Adrenal gland (tissue), 12 donors: ENCODE data around the gene DIAPH1. TPM values are rescaled to one million over a fixed set of nuclear protein-coding genes. Genes with fewer than 3 reads are reported as not detected.
A peak's percentile ranks its signal among the peaks of the same experiment; 100 is the strongest.

Source experiments
- DNase-seq, 7 donors: peaks; one replicate each; pipeline ENCODE4 v3.0.0-alpha.2; 2019 to 2020
- H3K27ac ChIP-seq, 5 donors: fragments of 200-600 bp; sonication (generic) in 4 of 5; 1 replicate in 3 of 5; 2 replicates in 2 of 5; pipeline versions ENCODE4 v1.5.1 to v1.8.0; 2016 to 2020; ENCODE audit warnings: mild to moderate bottlenecking in 1 of 5
- H3K27me3 ChIP-seq: fragments of 200-600 bp; 2 replicates; pipeline ENCODE4 v1.8.0; 2021
- H3K36me3 ChIP-seq, 2 donors: fragments of 200-600 bp; replicated peaks in 1 of 2; 1 replicate in 1 of 2; 2 replicates in 1 of 2; pipeline versions ENCODE4 v1.5.1 to v1.8.0; 2018 to 2022
- H3K4me1 ChIP-seq, 2 donors: fragments of 200-600 bp; replicated peaks in 1 of 2; 1 replicate in 1 of 2; 2 replicates in 1 of 2; pipeline versions ENCODE4 v1.5.1 to v1.8.0; 2018 to 2021
- H3K4me3 ChIP-seq, 4 donors: fragments of 200-600 bp; sonication (generic) in 3 of 4; one replicate each; pipeline ENCODE4 v1.5.1; 2016 to 2018
- H3K9me3 ChIP-seq, 3 donors: fragments of 200-600 bp; sonication (generic) in 1 of 3; replicated peaks in 1 of 3; 1 replicate in 2 of 3; 2 replicates in 1 of 3; pipeline versions ENCODE4 v1.5.1 to v1.8.0; 2016 to 2021
- POLR2A ChIP-seq, 2 donors: fragments of 450-650 bp; IDR thresholded peaks; one replicate each; pipeline ENCODE4 v1.6.1; 2017; ENCODE audit warnings: antibody characterized with exemption in 2 of 2, mild to moderate bottlenecking in 2 of 2, moderate library complexity in 1 of 2
- WGBS, 4 donors: extraction: QIAGEN DNeasy Blood & Tissue Kit in 2 of 4; methylation state at CpG; one replicate each; pipeline versions ENCODE4 v1.1.5 to v1.1.7; 2013 to 2017; 5-methylcytosine and 5-hydroxymethylcytosine counted together
- intact Hi-C, 2 donors: fragments of 100-400 bp; cut with DNase I; formaldehyde crosslinking; loops; one replicate each; pipeline versions ENCODE4 v1.14.1 to v1.15.0; 2022 to 2023
- polyA plus RNA-seq, 3 donors: library from polyadenylated mRNA; stranded (reverse); fragments of 200-250 nt in 2 of 3; fragments of 350-450 nt in 1 of 3; fragmentation: Illumina TruSeq in 1 of 3; extraction: RNeasy Lipid Tissue Mini Kit (QIAGEN cat#74804) in 1 of 3; gene quantifications; one replicate each; pipeline ENCODE4 v1.2.3, GENCODE V29; 2013 to 2014
- total RNA-seq, 9 donors: library from RNA; depleted of rRNA in 4 of 9; stranded (reverse); fragments of >200 nt in 4 of 9; fragments of 120-200 nt in 1 of 9; fragmentation: NEBNext Ultra II Directional in 1 of 9; extraction: Animal tissue kit (Norgen Biotek cat#: 25700) in 1 of 9; gene quantifications; one replicate each; pipeline versions ENCODE4 v1.1.0 to v1.2.4, GENCODE V29; 2013 to 2023
- TF ChIP-seq, protein P1 (sequence below), 6 experiments: fragments of 450-650 bp in 4 of 6; fragments of 200-600 bp in 2 of 6; sonication (generic) in 1 of 6; IDR thresholded peaks; 1 replicate in 5 of 6; 2 replicates in 1 of 6; pipeline versions ENCODE4 v1.5.1 to v1.8.0; 2016 to 2021; ENCODE audit warnings: antibody characterized with exemption in 6 of 6, mild to moderate bottlenecking in 2 of 6, moderate library complexity in 1 of 6
- donor health status: healthy with polysubstance abuse.
- donor health status: Bipolar disorder and iron deficiency.
- donor health status: DM: yes; HTN: yes; CAD: no.
- donor health status: DM: no; HTN: no; CAD: no.
- donor health status: DM: no; HTN: no; CAD: no.
- donor health status: DM: yes; HTN: yes; CAD: no.

DIAPH1 gene
- total and polyA plus RNA-seq, 12 donors: 17.8 to 91.2 (median 48.8) TPM

DNA sequence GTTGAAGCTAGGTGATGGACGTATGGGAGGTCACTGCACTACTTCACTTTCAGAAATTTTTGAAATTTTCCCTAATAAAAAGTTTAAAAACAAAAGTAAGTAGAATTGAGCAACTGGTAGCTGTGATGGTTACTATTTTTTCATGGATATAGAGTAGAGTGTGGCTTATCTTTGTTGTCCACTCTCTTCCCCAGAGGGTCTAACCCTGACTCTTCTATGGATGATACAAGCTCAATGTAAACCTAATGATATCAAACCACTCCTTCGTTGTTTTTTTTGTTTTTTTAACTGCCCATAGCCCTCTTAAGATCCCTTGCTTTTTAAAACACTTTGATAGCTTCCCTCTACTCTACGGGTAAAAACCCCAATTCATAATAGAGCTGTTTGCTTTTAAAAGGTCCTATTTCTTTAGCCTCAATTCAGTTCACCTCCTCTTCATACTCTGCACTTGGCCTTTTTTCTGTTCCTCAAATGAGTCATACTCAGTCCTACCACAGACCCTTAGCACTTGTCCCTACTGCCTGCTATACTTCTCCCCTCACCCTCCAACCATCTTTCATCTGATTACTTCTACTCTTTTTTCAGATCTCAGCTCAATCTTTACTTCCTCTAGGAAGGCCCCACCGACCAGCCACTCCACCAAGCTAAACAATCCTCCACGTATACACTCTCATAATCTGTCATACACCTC lies 15.2 kb upstream of the DIAPH1 start:
- no peaks in the 10 kb centered on the region for H3K27me3 ChIP-seq
- no peak overlapping the region for H3K27ac ChIP-seq
- H3K36me3 ChIP-seq: peaks cover 0 to 11% of the 10 kb centered on the region in 2 donors
- no peaks in the 10 kb centered on the region for H3K9me3 ChIP-seq
- 76 to 86% (median 81%) methylated on average over 5 of the region's 5 CpGs for WGBS, 4 donors
- intact Hi-C loops: no loop called here
- H3K4me1 ChIP-seq: peaks cover 45 to 75% of the 10 kb centered on the region in 2 donors
- TF ChIP-seq, protein P1, sequence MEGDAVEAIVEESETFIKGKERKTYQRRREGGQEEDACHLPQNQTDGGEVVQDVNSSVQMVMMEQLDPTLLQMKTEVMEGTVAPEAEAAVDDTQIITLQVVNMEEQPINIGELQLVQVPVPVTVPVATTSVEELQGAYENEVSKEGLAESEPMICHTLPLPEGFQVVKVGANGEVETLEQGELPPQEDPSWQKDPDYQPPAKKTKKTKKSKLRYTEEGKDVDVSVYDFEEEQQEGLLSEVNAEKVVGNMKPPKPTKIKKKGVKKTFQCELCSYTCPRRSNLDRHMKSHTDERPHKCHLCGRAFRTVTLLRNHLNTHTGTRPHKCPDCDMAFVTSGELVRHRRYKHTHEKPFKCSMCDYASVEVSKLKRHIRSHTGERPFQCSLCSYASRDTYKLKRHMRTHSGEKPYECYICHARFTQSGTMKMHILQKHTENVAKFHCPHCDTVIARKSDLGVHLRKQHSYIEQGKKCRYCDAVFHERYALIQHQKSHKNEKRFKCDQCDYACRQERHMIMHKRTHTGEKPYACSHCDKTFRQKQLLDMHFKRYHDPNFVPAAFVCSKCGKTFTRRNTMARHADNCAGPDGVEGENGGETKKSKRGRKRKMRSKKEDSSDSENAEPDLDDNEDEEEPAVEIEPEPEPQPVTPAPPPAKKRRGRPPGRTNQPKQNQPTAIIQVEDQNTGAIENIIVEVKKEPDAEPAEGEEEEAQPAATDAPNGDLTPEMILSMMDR (IDR thresholded peaks at IDR 0.05): no peak
- TF ChIP-seq POLR2A (IDR thresholded peaks at IDR 0.05): no peak
- H3K4me3 ChIP-seq: no peak overlapping the region
- peak in 1 of 7 donors; percentile 5 for DNase-seq

GRCh38 chr5:141632650-141633049 lies 13.8 kb upstream of the DIAPH1 start:
- Histone ChIP-seq H3K36me3 (peaks cover 0 to 25% of the 10 kb centered on the region in 2 donors), H3K27ac (no peak overlapping the region), H3K27me3 (no peaks in the 10 kb centered on the region), H3K4me1 (peaks cover 42 to 77% of the 10 kb centered on the region in 2 donors), H3K9me3 (no peaks in the 10 kb centered on the region), H3K4me3 (no peak overlapping the region)
- TF ChIP-seq POLR2A (IDR thresholded peaks at IDR 0.05): no peak
- TF ChIP-seq, protein P1 (IDR thresholded peaks at IDR 0.05): no peak
- WGBS, 4 donors: 69 to 76% (median 72%) methylated on average over 2 of the region's 2 CpGs
- intact Hi-C loops: no loop called here
- peak in 1 of 7 donors; percentile 9 for DNase-seq

GRCh38 chr5:141630570-141631140 lies 11.9 kb upstream of the DIAPH1 start:
- intact Hi-C loops: no loop called here
- Histone ChIP-seq H3K4me3 (no peak overlapping the region), H3K27ac (peak overlapping the region in 3 of 5 donors; percentile 19 to 57 (median 21)), H3K36me3 (peaks cover 0 to 42% of the 10 kb centered on the region in 2 donors), H3K4me1 (peaks cover 34 to 68% of the 10 kb centered on the region in 2 donors), H3K9me3 (no peaks in the 10 kb centered on the region), H3K27me3 (no peaks in the 10 kb centered on the region)
- DNase-seq: no peak
- WGBS, 4 donors: 78 to 81% (median 79%) methylated on average over 5 of the region's 5 CpGs
- TF ChIP-seq, protein P1 (IDR thresholded peaks at IDR 0.05): no peak
- TF ChIP-seq POLR2A (IDR thresholded peaks at IDR 0.05): no peak

GRCh38 chr5:141628175-141628788 lies 9.5 kb upstream of the DIAPH1 start:
- Histone ChIP-seq H3K4me3 (no peak overlapping the region), H3K9me3 (no peaks in the 10 kb centered on the region), H3K4me1 (peaks cover 26 to 47% of the 10 kb centered on the region in 2 donors), H3K27me3 (no peaks in the 10 kb centered on the region), H3K27ac (peak overlapping the region in 1 of 5 donors; percentile 16), H3K36me3 (peaks cover 0 to 65% of the 10 kb centered on the region in 2 donors)
- TF ChIP-seq, protein P1 (IDR thresholded peaks at IDR 0.05): no peak
- no peak for TF ChIP-seq POLR2A (IDR thresholded peaks at IDR 0.05)
- no peak for DNase-seq
- 94 to 96% (median 95%) methylated on average over 6 of the region's 6 CpGs for WGBS, 4 donors
- intact Hi-C loops: no loop called here
